ENCODE data around the gene CIAO2B. TPM values are rescaled to one million over a fixed set of nuclear protein-coding genes. Genes with fewer than 3 reads are reported as not detected.
"Not testable (repeated sequence)": the region's sequence is repeated elsewhere in the genome, so short reads cannot be mapped to it uniquely, and the experiment has no call there.

Gene CIAO2B
- total RNA-seq, 1 experiment from 2014 or later, result 119 TPM

GRCh38 chr16:66974156-66974931 is 40.1 kb upstream of the CIAO2B start:
- H3K4me1 Mint-ChIP-seq (ENCODE audit: low read depth, unreplicated experiment); H3K9me3 Mint-ChIP-seq (ENCODE audit: unreplicated experiment); DNase-seq; H3K27ac Mint-ChIP-seq (ENCODE audit: unreplicated experiment); H3K36me3 Mint-ChIP-seq (ENCODE audit: insufficient read depth, unreplicated experiment); POLR2A ChIA-PET; BruUV-seq (replicated peaks); H3K27me3 Mint-ChIP-seq (ENCODE audit: insufficient read depth, unreplicated experiment); H3K4me1 ChIP-seq; intact Hi-C loops (cut with micrococcal nuclease; ENCODE audit: unreplicated experiment); H3K4me3 ChIP-seq (ENCODE audit: low read depth, low read length); H3K36me3 ChIP-seq (ENCODE audit: control insufficient read depth, insufficient read depth, low read length); H3K4me3 Mint-ChIP-seq (ENCODE audit: unreplicated experiment); H3K9me3 ChIP-seq; H3K27me3 ChIP-seq (replicated peaks; ENCODE audit: control insufficient read depth, insufficient read depth, low read length): not testable (repeated sequence)
- CTCF ChIA-PET, result interaction anchor here (0.9 to 1.1 kb wide), 3 partner anchors 43 to 129 kb away, joined by 3 to 4 read pairs (median 3); no protein-coding TSS in a partner anchor

- H3K9me3 Mint-ChIP-seq (ENCODE audit: unreplicated experiment), result no peaks in the 10 kb centered on the region
- DNase-seq, result no peak
- BruUV-seq (replicated peaks), result no TSS peak
- no peaks in the 10 kb centered on the region for H3K36me3 ChIP-seq (ENCODE audit: control insufficient read depth, insufficient read depth, low read length)
- ChIA-PET CTCF (no interaction called here), POLR2A (no interaction called here)
- H3K4me3 ChIP-seq (ENCODE audit: low read depth, low read length), result no peak overlapping the region
- no peaks in the 10 kb centered on the region for H3K9me3 ChIP-seq
- no peaks in the 10 kb centered on the region for H3K4me1 Mint-ChIP-seq (ENCODE audit: low read depth, unreplicated experiment)
- H3K4me1 ChIP-seq, result no peaks in the 10 kb centered on the region
- TF ChIP-seq, protein P1, sequence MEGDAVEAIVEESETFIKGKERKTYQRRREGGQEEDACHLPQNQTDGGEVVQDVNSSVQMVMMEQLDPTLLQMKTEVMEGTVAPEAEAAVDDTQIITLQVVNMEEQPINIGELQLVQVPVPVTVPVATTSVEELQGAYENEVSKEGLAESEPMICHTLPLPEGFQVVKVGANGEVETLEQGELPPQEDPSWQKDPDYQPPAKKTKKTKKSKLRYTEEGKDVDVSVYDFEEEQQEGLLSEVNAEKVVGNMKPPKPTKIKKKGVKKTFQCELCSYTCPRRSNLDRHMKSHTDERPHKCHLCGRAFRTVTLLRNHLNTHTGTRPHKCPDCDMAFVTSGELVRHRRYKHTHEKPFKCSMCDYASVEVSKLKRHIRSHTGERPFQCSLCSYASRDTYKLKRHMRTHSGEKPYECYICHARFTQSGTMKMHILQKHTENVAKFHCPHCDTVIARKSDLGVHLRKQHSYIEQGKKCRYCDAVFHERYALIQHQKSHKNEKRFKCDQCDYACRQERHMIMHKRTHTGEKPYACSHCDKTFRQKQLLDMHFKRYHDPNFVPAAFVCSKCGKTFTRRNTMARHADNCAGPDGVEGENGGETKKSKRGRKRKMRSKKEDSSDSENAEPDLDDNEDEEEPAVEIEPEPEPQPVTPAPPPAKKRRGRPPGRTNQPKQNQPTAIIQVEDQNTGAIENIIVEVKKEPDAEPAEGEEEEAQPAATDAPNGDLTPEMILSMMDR (IDR thresholded peaks at IDR 0.05; ENCODE audit: insufficient read depth in 1 of 2, low read depth in 1 of 2, low read length in 1 of 2, severe bottlenecking in 1 of 2, unreplicated experiment in 1 of 2), result no peak
- intact Hi-C loops (cut with micrococcal nuclease; ENCODE audit: unreplicated experiment), result no loop called here
- H3K27ac Mint-ChIP-seq (ENCODE audit: unreplicated experiment), result no peak overlapping the region
- no peak overlapping the region for H3K4me3 Mint-ChIP-seq (ENCODE audit: unreplicated experiment)
- H3K27me3 Mint-ChIP-seq (ENCODE audit: insufficient read depth, unreplicated experiment), result no peaks in the 10 kb centered on the region
- no peaks in the 10 kb centered on the region for H3K27me3 ChIP-seq (replicated peaks; ENCODE audit: control insufficient read depth, insufficient read depth, low read length)
- peaks cover 5% of the 10 kb centered on the region for H3K36me3 Mint-ChIP-seq (ENCODE audit: insufficient read depth, unreplicated experiment)
These were observed 39.5 kb upstream of the CIAO2B start for GRCh38 chr16:66973716-66974115.

DNA sequence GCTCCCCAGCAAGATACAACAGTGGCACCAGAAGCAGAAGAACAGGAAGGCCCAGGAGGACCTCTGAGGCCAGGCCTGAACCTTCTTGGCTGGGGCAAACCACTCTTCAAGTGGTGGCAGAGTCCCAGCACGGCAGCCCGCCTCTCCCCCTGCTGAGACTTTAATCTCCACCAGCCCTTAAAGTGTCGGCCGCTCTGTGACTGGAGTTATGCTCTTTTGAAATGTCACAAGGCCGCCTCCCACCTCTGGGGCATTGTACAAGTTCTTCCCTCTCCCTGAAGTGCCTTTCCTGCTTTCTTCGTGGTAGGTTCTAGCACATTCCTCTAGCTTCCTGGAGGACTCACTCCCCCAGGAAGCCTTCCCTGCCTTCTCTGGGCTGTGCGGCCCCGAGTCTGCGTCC is 38.8 kb upstream of the CIAO2B start:
- H3K27ac Mint-ChIP-seq (ENCODE audit: unreplicated experiment), result no peak overlapping the region
- H3K27me3 Mint-ChIP-seq (ENCODE audit: insufficient read depth, unreplicated experiment), result no peaks in the 10 kb centered on the region
- H3K9me3 Mint-ChIP-seq (ENCODE audit: unreplicated experiment), result no peaks in the 10 kb centered on the region
- Histone ChIP-seq H3K36me3 (ENCODE audit: control insufficient read depth, insufficient read depth, low read length) (no peaks in the 10 kb centered on the region), H3K27me3 (replicated peaks; ENCODE audit: control insufficient read depth, insufficient read depth, low read length) (no peaks in the 10 kb centered on the region), H3K9me3 (no peaks in the 10 kb centered on the region), H3K4me1 (no peaks in the 10 kb centered on the region), H3K4me3 (ENCODE audit: low read depth, low read length) (no peak overlapping the region)
- intact Hi-C loops (cut with micrococcal nuclease; ENCODE audit: unreplicated experiment), result no loop called here
- no peaks in the 10 kb centered on the region for H3K4me1 Mint-ChIP-seq (ENCODE audit: low read depth, unreplicated experiment)
- no peak overlapping the region for H3K4me3 Mint-ChIP-seq (ENCODE audit: unreplicated experiment)
- DNase-seq, result no peak
- H3K36me3 Mint-ChIP-seq (ENCODE audit: insufficient read depth, unreplicated experiment), result peaks cover 5% of the 10 kb centered on the region
- TF ChIP-seq, protein P1 (IDR thresholded peaks at IDR 0.05; ENCODE audit: insufficient read depth in 1 of 2, low read depth in 1 of 2, low read length in 1 of 2, severe bottlenecking in 1 of 2, unreplicated experiment in 1 of 2), result no peak
- ChIA-PET CTCF (no interaction called here), POLR2A (no interaction called here)
- no TSS peak for BruUV-seq (replicated peaks)

Measured in Caco-2 (cell line).